Measurements from ENCODE around the gene TJAP1.
A peak's percentile ranks its signal among the peaks of the same experiment; 100 is the strongest.

TJAP1 gene

GRCh38 chr6:43477235-43478007 lies at the start of gene TJAP1:
TJAP1 (plus strand) TSS chr6:43477570; CDS start chr6:43499002, 21,432 bp downstream.
- DNase-seq (ENCODE audit: low read depth in 4 of 4, low spot score in 1 of 4), result peak; percentile 94 to 98 (median 97)

GRCh38 chr6:43428112-43428570 lies 49.2 kb upstream of the TJAP1 start:
- DNase-seq (ENCODE audit: low read depth in 4 of 4, low spot score in 1 of 4), result no peak

GRCh38 chr6:43428874-43429273 lies 48.5 kb upstream of the TJAP1 start:
- DNase-seq (ENCODE audit: low read depth in 4 of 4, low spot score in 1 of 4), result no peak

- no peak for DNase-seq (ENCODE audit: low read depth in 4 of 4, low spot score in 1 of 4)
Measured at GRCh38 chr6:43432009-43432945, 45.1 kb upstream of the TJAP1 start.

- DNase-seq (ENCODE audit: low read depth in 4 of 4, low spot score in 1 of 4), result no peak
Measured at GRCh38 chr6:43433148-43433547, 44.2 kb upstream of the TJAP1 start.

GRCh38 chr6:43434001-43434840 lies 43.1 kb upstream of the TJAP1 start:
- no peak for DNase-seq (ENCODE audit: low read depth in 4 of 4, low spot score in 1 of 4)

- no peak for DNase-seq (ENCODE audit: low read depth in 4 of 4, low spot score in 1 of 4)
Measured at GRCh38 chr6:43434943-43435342, 42.4 kb upstream of the TJAP1 start.

GRCh38 chr6:43435682-43436437 lies 41.5 kb upstream of the TJAP1 start:
- DNase-seq (ENCODE audit: low read depth in 4 of 4, low spot score in 1 of 4), result no peak

- DNase-seq (ENCODE audit: low read depth in 4 of 4, low spot score in 1 of 4), result no peak
Measured at GRCh38 chr6:43436577-43437282, 40.6 kb upstream of the TJAP1 start.

- no peak for DNase-seq (ENCODE audit: low read depth in 4 of 4, low spot score in 1 of 4)
Measured at GRCh38 chr6:43437700-43438099, 39.7 kb upstream of the TJAP1 start.

- no peak for DNase-seq (ENCODE audit: low read depth in 4 of 4, low spot score in 1 of 4)
Measured at GRCh38 chr6:43442935-43443334, 34.4 kb upstream of the TJAP1 start.

GRCh38 chr6:43444036-43444435 lies 33.3 kb upstream of the TJAP1 start:
- DNase-seq (ENCODE audit: low read depth in 4 of 4, low spot score in 1 of 4), result no peak

- no peak for DNase-seq (ENCODE audit: low read depth in 4 of 4, low spot score in 1 of 4)
Measured at GRCh38 chr6:43444582-43444981, 32.8 kb upstream of the TJAP1 start.

- DNase-seq (ENCODE audit: low read depth in 4 of 4, low spot score in 1 of 4), result no peak
Measured at GRCh38 chr6:43445576-43445975, 31.8 kb upstream of the TJAP1 start.

- DNase-seq (ENCODE audit: low read depth in 4 of 4, low spot score in 1 of 4), result no peak
Measured at GRCh38 chr6:43447604-43448003, 29.8 kb upstream of the TJAP1 start.

GRCh38 chr6:43448916-43449315 lies 28.5 kb upstream of the TJAP1 start:
- no peak for DNase-seq (ENCODE audit: low read depth in 4 of 4, low spot score in 1 of 4)

GRCh38 chr6:43450699-43451131 lies 26.7 kb upstream of the TJAP1 start:
- DNase-seq (ENCODE audit: low read depth in 4 of 4, low spot score in 1 of 4), result no peak

- DNase-seq (ENCODE audit: low read depth in 4 of 4, low spot score in 1 of 4), result no peak
Measured at GRCh38 chr6:43451348-43451747, 26.0 kb upstream of the TJAP1 start.

GRCh38 chr6:43451939-43452338 lies 25.4 kb upstream of the TJAP1 start:
- DNase-seq (ENCODE audit: low read depth in 4 of 4, low spot score in 1 of 4), result no peak

- DNase-seq (ENCODE audit: low read depth in 4 of 4, low spot score in 1 of 4), result no peak
Measured at GRCh38 chr6:43452896-43453295, 24.5 kb upstream of the TJAP1 start.

All from stimulated activated CD4-positive, alpha-beta T cell treated with anti-CD3 and anti-CD28 coated beads, Interleukin-1b, Interleukin-23, amount 100 ng/mL, for 24 hours (primary cell).